H9 (cell line): ENCODE data around the gene SEZ6. TPM values are rescaled to one million over a fixed set of nuclear protein-coding genes. Genes with fewer than 3 reads are reported as not detected.
A peak's percentile ranks its signal among the peaks of the same experiment; 100 is the strongest.

Experiments used
- DNase-seq: peaks from one replicate; pipeline ENCODE4 v3.0.0-alpha.2; 2017
- H2AFZ ChIP-seq: one replicate; pipeline ENCODE4 v1.6.1; 2013; ENCODE audit warnings: mild to moderate bottlenecking, low read length, control low read depth, moderate library complexity
- H2AK5ac ChIP-seq: 2 replicates; pipeline ENCODE4 v1.6.1; 2013; ENCODE audit warnings: low read length, control low read depth, mixed read lengths; ENCODE audit not compliant: insufficient read length
- H2BK120ac ChIP-seq: one replicate; pipeline ENCODE4 v1.6.1; 2013; ENCODE audit warnings: low read depth, mild to moderate bottlenecking, low read length, control low read depth, inconsistent platforms; ENCODE audit not compliant: poor library complexity, severe bottlenecking
- H2BK12ac ChIP-seq: 2 replicates; pipeline ENCODE4 v1.6.1; 2013; ENCODE audit warnings: low read length, control low read depth, mixed read lengths, low read depth; ENCODE audit not compliant: insufficient read length
- H2BK15ac ChIP-seq: 2 replicates; pipeline ENCODE4 v1.6.1; 2013; ENCODE audit warnings: low read depth, low read length, control low read depth
- H2BK20ac ChIP-seq: one replicate; pipeline ENCODE4 v1.6.1; 2013; ENCODE audit warnings: low read depth, mild to moderate bottlenecking, low read length, control low read depth, inconsistent platforms; ENCODE audit not compliant: poor library complexity, severe bottlenecking
- H2BK5ac ChIP-seq: 2 replicates; pipeline ENCODE4 v1.6.1; 2013; ENCODE audit warnings: low read length, control low read depth, mixed read lengths; ENCODE audit not compliant: insufficient read length
- H3K14ac ChIP-seq: 2 replicates; pipeline ENCODE4 v1.6.1; 2013; ENCODE audit warnings: low read length, control low read depth; ENCODE audit not compliant: insufficient read depth
- H3K18ac ChIP-seq: 2 replicates; pipeline ENCODE4 v1.6.1; 2013; ENCODE audit warnings: low read depth, mild to moderate bottlenecking, mixed read lengths, low read length, control low read depth; ENCODE audit not compliant: insufficient read length
- H3K23ac ChIP-seq: 2 replicates; pipeline ENCODE4 v1.6.1; 2013; ENCODE audit warnings: low read length, control low read depth, mixed read lengths, low read depth; ENCODE audit not compliant: insufficient read length
- H3K23me2 ChIP-seq: 2 replicates; pipeline ENCODE4 v1.6.1; 2013; ENCODE audit warnings: low read depth, mild to moderate bottlenecking, mixed read lengths, low read length, control low read depth; ENCODE audit not compliant: insufficient read length, poor library complexity, severe bottlenecking
- H3K27ac ChIP-seq: 2 replicates; pipeline ENCODE4 v1.5.1; 2013; ENCODE audit warnings: low read length, control low read depth, mixed read lengths, low read depth; ENCODE audit not compliant: insufficient read length
- H3K27me3 ChIP-seq: 2 replicates; pipeline ENCODE4 v1.6.1; 2013; ENCODE audit warnings: low read length, control low read depth, inconsistent platforms; ENCODE audit not compliant: insufficient read depth
- H3K4ac ChIP-seq: 2 replicates; pipeline ENCODE4 v1.6.1; 2013; ENCODE audit warnings: low read depth, mild to moderate bottlenecking, control low read depth, inconsistent platforms, low read length, moderate library complexity
- H3K4me1 ChIP-seq: 2 replicates; pipeline ENCODE4 v1.6.1; 2013; ENCODE audit warnings: low read length, control low read depth, inconsistent platforms; ENCODE audit not compliant: insufficient read depth
- H3K4me2 ChIP-seq: 2 replicates; pipeline ENCODE4 v1.6.1; 2013; ENCODE audit warnings: low read length, control low read depth, mixed read lengths; ENCODE audit not compliant: insufficient read length, insufficient read depth
- H3K56ac ChIP-seq: 2 replicates; pipeline ENCODE4 v1.6.1; 2013; ENCODE audit warnings: low read depth, mild to moderate bottlenecking, mixed read lengths, low read length, control low read depth; ENCODE audit not compliant: insufficient read length
- H3K79me1 ChIP-seq: 2 replicates; pipeline ENCODE4 v1.6.1; 2013; ENCODE audit warnings: low read depth, mild to moderate bottlenecking, moderate library complexity, low read length, control low read depth, inconsistent platforms; ENCODE audit not compliant: insufficient read depth, poor library complexity, severe bottlenecking
- H3K79me2 ChIP-seq: 2 replicates; pipeline ENCODE4 v1.6.1; 2013; ENCODE audit warnings: low read length, control low read depth, inconsistent platforms; ENCODE audit not compliant: insufficient read depth
- H3K9ac ChIP-seq: 2 replicates; pipeline ENCODE4 v1.6.1; 2013; ENCODE audit warnings: low read length, control low read depth, mixed read lengths; ENCODE audit not compliant: insufficient read length; ENCODE audit errors: extremely low read depth
- H3K9me3 ChIP-seq: one replicate; pipeline ENCODE4 v1.6.1; 2013; ENCODE audit warnings: low read depth, low read length, inconsistent platforms; ENCODE audit not compliant: control insufficient read depth
- H3T11ph ChIP-seq: one replicate; pipeline ENCODE4 v1.6.1; 2013; ENCODE audit warnings: mild to moderate bottlenecking, low read length, control low read depth, inconsistent platforms
- H4K20me1 ChIP-seq: one replicate; pipeline ENCODE4 v1.6.1; 2013; ENCODE audit not compliant: control insufficient read depth, insufficient read length, insufficient read depth
- H4K5ac ChIP-seq: 2 replicates; pipeline ENCODE4 v1.6.1; 2013; ENCODE audit warnings: low read depth, mild to moderate bottlenecking, mixed read lengths, low read length, control low read depth; ENCODE audit not compliant: insufficient read length
- H4K8ac ChIP-seq: replicated peaks from 2 replicates; pipeline ENCODE4 v1.6.1; 2013; ENCODE audit warnings: low read length, control low read depth, mixed read lengths, low read depth; ENCODE audit not compliant: insufficient read length
- H4K91ac ChIP-seq: 2 replicates; pipeline ENCODE4 v1.6.1; 2013; ENCODE audit warnings: low read depth, mild to moderate bottlenecking, moderate library complexity, mixed read lengths, low read length, control low read depth; ENCODE audit not compliant: insufficient read length
- H3K27ac Mint-ChIP-seq, 3 experiments: 2 replicates in 2 of 3; 3 replicates in 1 of 3; pipeline ENCODE4 v1.8.0; 2020 to 2021; ENCODE audit warnings: mixed read lengths in 3 of 3, mild to moderate bottlenecking in 1 of 3, moderate library complexity in 1 of 3
- H3K27me3 Mint-ChIP-seq: 2 replicates; pipeline ENCODE4 v1.8.0; 2021; ENCODE audit warnings: low read depth, mild to moderate bottlenecking, moderate library complexity, mixed read lengths
- H3K36me3 Mint-ChIP-seq, 3 experiments: 2 replicates in 2 of 3; 3 replicates in 1 of 3; pipeline ENCODE4 v1.8.0; 2020 to 2021; ENCODE audit warnings: low read depth in 3 of 3, mixed read lengths in 3 of 3; ENCODE audit not compliant: insufficient read depth in 1 of 3
- H3K4me1 Mint-ChIP-seq, 2 experiments: 2 replicates each; pipeline ENCODE4 v1.8.0; 2020; ENCODE audit warnings: mixed read lengths in 2 of 2
- H3K4me3 Mint-ChIP-seq, 2 experiments: 2 replicates in 1 of 2; 3 replicates in 1 of 2; pipeline ENCODE4 v1.8.0; 2020 to 2021; ENCODE audit warnings: mild to moderate bottlenecking in 2 of 2, mixed read lengths in 2 of 2, moderate library complexity in 1 of 2
- H3K9me3 Mint-ChIP-seq, 2 experiments: 2 replicates in 1 of 2; 3 replicates in 1 of 2; pipeline ENCODE4 v1.8.0; 2020; ENCODE audit warnings: mild to moderate bottlenecking in 2 of 2, mixed read lengths in 2 of 2, moderate library complexity in 1 of 2
- WGBS: extraction: QIAGEN DNeasy Blood & Tissue Kit; methylation state at CpG from one replicate; pipeline ENCODE4 v1.1.7; 2013; ENCODE audit warnings: missing lambda C conversion rate, low lambda C conversion rate, mixed read lengths; ENCODE audit not compliant: insufficient read length; ENCODE audit errors: extremely low coverage; 5-methylcytosine and 5-hydroxymethylcytosine counted together
- total RNA-seq: library from RNA; stranded (reverse); gene quantifications from 2 replicates; pipeline ENCODE4 v1.2.1, GENCODE V29; 2021
- TF ChIP-seq, protein P1 (sequence below): fragments of 200-600 bp; sonication (generic); conservative IDR thresholded peaks from 3 replicates; pipeline ENCODE4 v1.8.0; 2021; ENCODE audit warnings: antibody characterized with exemption, mild to moderate bottlenecking

The SEZ6 gene
- total RNA-seq, 1 experiment from 2014 or later = 1.8 TPM

DNA sequence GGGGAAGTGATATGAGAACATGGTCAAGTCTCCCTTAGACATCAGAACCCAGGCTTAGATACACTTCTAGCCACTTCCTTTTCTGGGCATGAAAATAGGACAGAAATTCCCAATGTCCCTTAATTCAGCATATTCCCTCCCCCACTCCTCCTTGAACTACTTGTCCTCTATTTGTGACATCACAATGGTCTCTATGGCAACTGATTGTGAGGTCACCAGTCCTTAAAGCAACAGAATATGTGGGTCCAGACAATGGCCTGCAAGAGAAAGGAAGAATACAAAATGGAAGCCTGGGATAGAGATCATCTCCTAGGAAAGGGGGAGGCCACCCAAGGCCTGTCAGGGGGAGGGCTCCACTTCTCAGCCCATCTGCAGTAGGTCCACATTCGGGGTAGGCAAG is 6.7 kb upstream of the SEZ6 start:
- Histone ChIP-seq H2BK12ac (no peak overlapping the region), H3K27me3 (no peaks in the 10 kb centered on the region), H3K79me1 (no peaks in the 10 kb centered on the region), H3K23me2 (no peaks in the 10 kb centered on the region), H2AK5ac (no peak overlapping the region), H3K79me2 (no peaks in the 10 kb centered on the region), H4K5ac (no peak overlapping the region), H4K91ac (no peak overlapping the region), H3K9me3 (no peaks in the 10 kb centered on the region), H2BK5ac (no peak overlapping the region), H3K14ac (no peak overlapping the region), H3K56ac (no peak overlapping the region), H3K4me2 (no peak overlapping the region), H4K20me1 (no peaks in the 10 kb centered on the region), H3K4ac (no peak overlapping the region), H4K8ac (no peak overlapping the region), H2BK120ac (no peak overlapping the region), H3K9ac (no peak overlapping the region), H3T11ph (no peak overlapping the region), H3K18ac (no peak overlapping the region), H2AFZ (no peak overlapping the region), H3K27ac (no peak overlapping the region), H2BK15ac (no peak overlapping the region), H3K23ac (no peak overlapping the region), H3K4me1 (peaks cover 30% of the 10 kb centered on the region), H2BK20ac (no peak overlapping the region)
- H3K4me1 Mint-ChIP-seq = peaks cover 65 to 68% of the 10 kb centered on the region in 2 experiments
- H3K27me3 Mint-ChIP-seq = peaks cover 5% of the 10 kb centered on the region
- WGBS = no CpG with 5 or more reads among the region's 1 CpG
- no peak overlapping the region for H3K4me3 Mint-ChIP-seq
- H3K27ac Mint-ChIP-seq = 0 out of 7 replicates have a peak overlapping the region, but pooled peaks of 1 of the 3 experiments have one; percentile 25
- no peaks in the 10 kb centered on the region; a peak in 1 of 5 replicates for H3K9me3 Mint-ChIP-seq
- no peaks in the 10 kb centered on the region for H3K36me3 Mint-ChIP-seq
- TF ChIP-seq, protein P1, sequence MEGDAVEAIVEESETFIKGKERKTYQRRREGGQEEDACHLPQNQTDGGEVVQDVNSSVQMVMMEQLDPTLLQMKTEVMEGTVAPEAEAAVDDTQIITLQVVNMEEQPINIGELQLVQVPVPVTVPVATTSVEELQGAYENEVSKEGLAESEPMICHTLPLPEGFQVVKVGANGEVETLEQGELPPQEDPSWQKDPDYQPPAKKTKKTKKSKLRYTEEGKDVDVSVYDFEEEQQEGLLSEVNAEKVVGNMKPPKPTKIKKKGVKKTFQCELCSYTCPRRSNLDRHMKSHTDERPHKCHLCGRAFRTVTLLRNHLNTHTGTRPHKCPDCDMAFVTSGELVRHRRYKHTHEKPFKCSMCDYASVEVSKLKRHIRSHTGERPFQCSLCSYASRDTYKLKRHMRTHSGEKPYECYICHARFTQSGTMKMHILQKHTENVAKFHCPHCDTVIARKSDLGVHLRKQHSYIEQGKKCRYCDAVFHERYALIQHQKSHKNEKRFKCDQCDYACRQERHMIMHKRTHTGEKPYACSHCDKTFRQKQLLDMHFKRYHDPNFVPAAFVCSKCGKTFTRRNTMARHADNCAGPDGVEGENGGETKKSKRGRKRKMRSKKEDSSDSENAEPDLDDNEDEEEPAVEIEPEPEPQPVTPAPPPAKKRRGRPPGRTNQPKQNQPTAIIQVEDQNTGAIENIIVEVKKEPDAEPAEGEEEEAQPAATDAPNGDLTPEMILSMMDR = no peak
- DNase-seq = no peak
